Neural cell (in vitro differentiated cells): ENCODE data around the gene HDAC3.

Experiments used
- CTCF ChIP-seq: fragments of 450-650 bp; IDR thresholded peaks from 2 replicates; pipeline ENCODE4 v1.5.1; 2014; ENCODE audit warnings: antibody characterized with exemption, mild to moderate bottlenecking, moderate library complexity; ENCODE audit not compliant: poor library complexity, severe bottlenecking
- POLR2AphosphoS5 ChIP-seq: IDR thresholded peaks from 2 replicates; pipeline ENCODE4 v1.6.1; 2012

- TF ChIP-seq POLR2AphosphoS5 (no peak), CTCF (peak; percentile 91)
Measured at GRCh38 chr5:141664733-141665461, 28.2 kb upstream of the HDAC3 start.
